HG03558 (cell line): ENCODE results near the gene PRMT5.
"Not testable (repeated sequence)": the region's sequence is repeated elsewhere in the genome, so short reads cannot be mapped to it uniquely, and the experiment has no call there.

ENCODE experiments used
- ATAC-seq: cut with Tn5 transposase; IDR thresholded peaks from one replicate; pipeline ENCODE4 v1.9.1; 2021; ENCODE audit warnings: moderate number of reproducible peaks; ENCODE audit not compliant: unreplicated experiment; ENCODE audit errors: extremely low read depth

PRMT5 gene

GRCh38 chr14:22929104-22929960 lies at the start of gene PRMT5:
Gene PRMT5 (minus strand): TSS chr14:22929376. CDS start chr14:22929361, 15 bp downstream.
- ATAC-seq, result peak; percentile 79

- no peak for ATAC-seq
Observed at GRCh38 chr14:22978487-22978837, 49.3 kb upstream of the PRMT5 start.

- ATAC-seq, result no peak
Observed at GRCh38 chr14:22977684-22978486, 48.7 kb upstream of the PRMT5 start.

- no peak for ATAC-seq
Observed at GRCh38 chr14:22977434-22977683, 48.2 kb upstream of the PRMT5 start.

GRCh38 chr14:22976620-22977433 lies 47.7 kb upstream of the PRMT5 start:
- no peak for ATAC-seq

- no peak for ATAC-seq
Observed at GRCh38 chr14:22974530-22975313, 45.5 kb upstream of the PRMT5 start.

- ATAC-seq, result no peak
Observed at GRCh38 chr14:22973217-22974032, 44.2 kb upstream of the PRMT5 start.

- no peak for ATAC-seq
Observed at GRCh38 chr14:22972313-22972930, 43.2 kb upstream of the PRMT5 start.

GRCh38 chr14:22971152-22971551 lies 42.0 kb upstream of the PRMT5 start:
- ATAC-seq, result no peak

- no peak for ATAC-seq
Observed at GRCh38 chr14:22966783-22967269, 37.6 kb upstream of the PRMT5 start.

GRCh38 chr14:22965916-22966782 lies 37.0 kb upstream of the PRMT5 start:
- not testable (repeated sequence) for ATAC-seq

- no peak for ATAC-seq
Observed at GRCh38 chr14:22962061-22962676, 33.0 kb upstream of the PRMT5 start.

GRCh38 chr14:22955702-22956569 lies 26.8 kb upstream of the PRMT5 start:
- no peak for ATAC-seq

GRCh38 chr14:22952418-22952817 lies 23.2 kb upstream of the PRMT5 start:
- no peak for ATAC-seq

GRCh38 chr14:22951795-22952194 lies 22.6 kb upstream of the PRMT5 start:
- ATAC-seq, result not testable (repeated sequence)

GRCh38 chr14:22945642-22946041 lies 16.5 kb upstream of the PRMT5 start:
- ATAC-seq, result no peak
